Raji (cell line): Measurements from ENCODE around the gene CFAP77.

ENCODE experiments used
- POLR2A ChIP-seq: IDR thresholded peaks from 2 replicates; pipeline ENCODE4 v1.6.1; 2011; ENCODE audit warnings: low read depth, low read length, control low read depth; ENCODE audit not compliant: insufficient read depth

The CFAP77 gene

DNA sequence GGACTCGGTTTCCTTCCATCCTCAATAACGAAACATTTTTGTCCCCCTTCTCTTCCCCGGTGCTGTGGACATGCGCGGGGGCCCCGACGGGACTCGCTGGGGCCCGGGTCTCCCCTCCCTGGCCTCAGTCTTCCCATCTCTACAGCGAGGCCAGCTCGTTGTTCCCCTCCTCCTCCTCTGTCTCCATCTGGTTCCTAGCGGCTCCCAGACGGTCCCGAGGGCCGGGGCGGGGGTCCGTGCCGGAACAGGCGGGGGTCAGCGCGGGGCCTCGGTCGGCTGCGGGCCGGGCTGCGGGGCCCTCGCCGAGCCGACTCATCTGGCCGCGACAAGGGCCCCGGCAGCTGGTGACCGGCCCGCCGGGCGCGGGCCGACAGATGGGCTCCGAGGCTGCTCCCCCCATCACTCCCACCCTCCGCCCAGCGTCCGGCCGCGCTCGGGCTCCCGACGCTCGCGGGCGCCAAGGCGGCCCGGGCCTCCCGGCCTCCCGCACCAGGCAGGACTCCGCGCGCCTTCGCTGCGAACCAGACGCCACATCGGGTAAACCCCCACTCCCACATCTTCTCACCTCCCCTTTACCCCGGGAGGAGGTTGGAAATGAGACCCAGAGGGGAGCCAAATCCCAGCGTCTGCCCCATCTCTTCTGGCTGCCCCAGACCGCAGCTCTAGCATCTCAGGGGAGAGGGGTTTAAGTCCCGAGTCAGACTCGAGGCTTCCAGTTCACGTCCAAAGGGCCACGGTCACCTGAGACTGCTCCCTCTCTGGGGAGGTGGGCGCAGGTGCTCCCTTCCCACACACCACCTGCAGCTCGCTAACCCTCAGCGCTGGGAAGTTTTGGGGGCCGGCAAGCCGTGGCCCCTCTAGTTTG, 180.5 kb downstream of the CFAP77 start:
- TF ChIP-seq POLR2A, result no peak

DNA sequence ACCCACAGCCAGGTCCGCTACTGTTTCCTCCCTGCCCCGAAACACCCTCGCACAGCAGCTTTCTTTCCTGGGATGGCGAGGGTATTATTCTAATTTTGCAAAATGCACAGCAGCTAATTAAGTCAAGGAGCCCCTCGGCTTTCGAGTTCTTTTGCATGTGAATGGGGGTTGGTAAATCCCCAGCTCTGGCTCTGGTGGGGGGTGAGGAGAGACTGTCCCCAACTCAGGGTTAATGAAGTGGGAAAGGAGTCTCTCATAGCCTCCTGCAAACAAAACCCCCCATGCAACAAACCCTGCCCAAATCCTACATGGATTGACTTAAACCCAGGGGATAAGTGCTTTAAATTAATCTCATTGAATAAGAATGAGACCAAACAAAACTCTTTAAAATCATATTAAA, 181.2 kb downstream of the CFAP77 start:
- TF ChIP-seq POLR2A, result no peak

DNA sequence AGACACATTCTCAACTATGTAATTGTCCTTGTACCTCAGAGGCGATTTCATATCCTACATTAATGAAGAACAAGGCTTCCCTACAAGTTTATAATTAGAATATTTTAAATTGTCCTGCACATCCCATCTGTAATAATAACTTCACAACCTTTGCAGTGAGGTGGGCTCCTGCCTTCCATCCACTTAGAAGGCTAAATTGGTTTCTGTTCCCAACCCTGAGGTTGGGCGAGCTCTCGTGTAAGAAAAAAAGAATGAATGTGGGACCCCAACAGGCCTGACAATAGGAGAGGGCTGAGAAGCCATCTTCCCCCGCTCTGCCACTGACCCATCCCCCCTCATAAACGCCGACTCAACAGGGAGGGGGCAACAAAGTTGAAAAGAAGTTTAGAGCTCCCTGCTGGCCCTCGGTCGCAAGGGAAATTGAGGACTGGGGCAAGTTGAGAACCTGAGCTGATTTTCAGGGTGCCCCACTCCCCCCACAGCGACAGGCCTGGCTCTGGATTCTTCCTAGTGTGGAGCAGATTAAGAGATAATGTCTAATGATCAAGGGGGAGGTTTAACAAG, 181.8 kb downstream of the CFAP77 start:
- TF ChIP-seq POLR2A, result no peak

DNA sequence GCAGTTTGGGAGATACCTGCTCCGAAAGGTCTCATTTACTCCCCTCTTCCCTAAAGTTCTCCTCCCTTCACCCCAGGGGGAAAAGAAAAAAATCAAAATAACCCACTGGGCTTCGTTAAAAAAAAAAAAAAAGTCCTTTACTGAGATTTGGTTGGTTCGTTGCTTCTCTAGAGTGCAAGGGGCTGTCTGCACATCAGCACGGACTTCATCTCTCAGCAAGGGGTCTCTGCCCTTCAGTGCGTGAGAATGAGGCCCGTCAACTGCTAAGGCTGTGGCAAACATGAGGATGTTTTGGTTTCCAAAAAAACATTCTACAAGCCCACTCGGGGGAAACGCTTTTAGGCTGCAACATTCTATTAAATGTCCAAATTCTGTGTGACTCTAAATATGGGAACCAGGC, 182.4 kb downstream of the CFAP77 start:
- no peak for TF ChIP-seq POLR2A

DNA sequence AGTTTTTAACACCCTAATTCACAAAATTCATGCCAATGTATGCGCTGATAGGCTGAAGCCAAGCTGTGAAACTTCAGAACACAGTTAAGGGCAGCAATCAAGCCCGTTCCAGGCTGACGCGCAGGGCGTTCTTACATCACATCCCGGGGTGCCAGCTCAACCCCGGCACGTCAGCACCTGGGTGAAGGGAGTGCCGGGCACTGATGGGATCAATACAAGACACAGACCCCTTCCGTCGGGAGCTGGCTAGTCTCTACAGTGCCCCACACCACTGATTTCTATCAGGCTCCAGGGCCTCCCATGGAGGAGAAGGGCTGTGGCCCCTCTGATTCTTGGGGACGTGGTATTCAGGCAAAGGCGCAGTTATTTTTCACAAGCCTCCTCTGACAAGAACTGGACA, 184.4 kb downstream of the CFAP77 start:
- no peak for TF ChIP-seq POLR2A

DNA sequence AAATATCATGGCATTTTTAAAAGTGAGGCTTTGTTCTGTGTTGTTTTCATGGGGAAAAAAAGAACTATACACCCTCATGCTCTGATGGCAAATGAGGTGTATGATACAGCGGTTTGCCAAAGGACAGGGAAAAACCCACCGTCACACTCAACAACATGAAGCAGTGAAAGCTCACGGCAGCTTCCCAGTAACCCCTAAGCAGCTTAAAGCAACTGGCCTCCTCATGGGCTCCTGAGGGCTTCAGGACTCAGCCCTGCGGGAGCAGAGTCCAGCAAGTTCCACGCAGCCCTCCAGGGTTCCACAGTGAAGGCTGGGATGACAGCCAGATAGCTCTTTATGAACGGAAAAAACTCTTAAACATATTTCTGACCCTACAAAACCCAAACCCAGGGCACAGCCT, 185.3 kb downstream of the CFAP77 start:
- no peak for TF ChIP-seq POLR2A

DNA sequence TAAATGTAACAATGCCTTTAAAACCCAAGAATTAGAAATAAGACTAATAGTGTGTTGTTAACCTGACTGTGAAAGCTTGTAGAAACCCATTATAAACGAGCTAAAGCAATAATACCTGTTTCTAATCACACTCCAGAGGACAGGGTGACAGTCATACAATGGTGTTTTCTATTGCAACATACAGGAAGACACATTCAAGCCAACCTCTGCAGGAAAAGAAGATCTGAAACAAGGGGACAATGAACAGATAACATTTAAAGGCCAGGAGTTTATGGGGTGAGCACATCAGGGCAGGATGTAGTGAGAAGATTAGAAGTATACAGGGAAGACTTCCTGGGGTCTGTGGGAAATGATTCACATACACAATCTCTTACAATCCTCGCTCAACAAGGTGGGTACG, 186.2 kb downstream of the CFAP77 start:
- no peak for TF ChIP-seq POLR2A

DNA sequence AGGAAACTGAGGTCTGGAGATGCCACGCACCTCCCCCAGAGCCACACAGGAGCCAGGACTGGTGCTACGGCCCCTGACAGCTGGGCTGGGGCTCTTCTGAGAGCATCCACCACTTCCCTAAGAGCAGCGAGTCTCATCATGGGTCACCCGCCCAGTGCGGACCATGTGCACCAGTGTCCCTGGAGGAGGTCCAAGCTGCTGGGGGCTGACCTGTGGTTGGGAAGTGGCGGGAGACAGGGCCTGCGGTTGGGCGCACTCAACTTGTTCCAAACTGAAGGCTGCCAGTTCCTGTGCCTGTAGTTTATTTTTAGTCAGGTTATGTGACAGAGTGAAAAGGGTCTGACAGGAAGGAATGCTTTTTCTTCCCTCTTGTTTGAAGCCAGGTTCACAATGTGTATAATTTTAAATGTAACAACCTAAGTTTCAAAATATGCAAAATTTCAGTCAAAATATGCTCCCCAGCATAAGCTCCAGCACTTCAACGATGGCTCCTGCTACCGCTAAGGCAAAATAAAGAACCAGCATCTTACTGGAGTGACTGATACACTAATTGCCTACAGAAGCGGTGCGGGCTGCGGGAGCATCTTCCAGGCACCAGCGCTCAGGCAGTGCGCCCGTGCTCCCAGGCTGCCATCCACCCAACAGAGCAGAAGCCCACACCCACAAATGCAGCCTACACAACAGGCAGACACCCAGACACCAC, 187.2 kb downstream of the CFAP77 start:
- no peak for TF ChIP-seq POLR2A

DNA sequence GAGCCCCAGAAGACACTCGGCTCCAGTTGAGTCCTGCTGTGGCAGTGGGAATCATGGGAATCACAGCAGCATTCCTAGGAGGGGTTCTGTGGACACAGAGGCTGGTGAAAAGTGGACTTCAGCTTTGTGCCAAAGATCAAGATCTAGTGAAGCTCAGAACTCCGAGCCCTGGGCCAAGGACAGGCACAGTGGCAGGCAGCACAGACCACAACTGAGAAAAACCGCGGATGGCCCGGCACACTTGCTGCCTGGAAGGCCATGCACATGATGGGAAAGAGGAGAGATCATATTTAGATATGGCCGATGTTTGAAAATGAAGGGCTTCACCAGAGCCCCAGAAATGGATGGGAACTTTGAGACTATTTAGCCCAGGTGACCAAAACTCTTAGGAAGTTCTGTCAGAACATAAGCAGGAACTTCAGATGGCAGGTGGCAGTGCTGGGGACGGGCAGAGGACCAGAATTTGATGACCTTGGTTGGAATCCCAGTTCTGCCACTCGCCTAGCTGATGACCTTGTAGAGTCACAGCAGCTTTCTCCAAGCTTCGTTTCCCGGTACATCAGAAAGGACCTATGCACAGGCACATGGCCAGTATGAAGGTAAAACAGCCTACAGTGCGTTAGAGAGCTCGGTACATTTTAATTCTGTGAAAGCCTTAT, 190.4 kb downstream of the CFAP77 start:
- no peak for TF ChIP-seq POLR2A

DNA sequence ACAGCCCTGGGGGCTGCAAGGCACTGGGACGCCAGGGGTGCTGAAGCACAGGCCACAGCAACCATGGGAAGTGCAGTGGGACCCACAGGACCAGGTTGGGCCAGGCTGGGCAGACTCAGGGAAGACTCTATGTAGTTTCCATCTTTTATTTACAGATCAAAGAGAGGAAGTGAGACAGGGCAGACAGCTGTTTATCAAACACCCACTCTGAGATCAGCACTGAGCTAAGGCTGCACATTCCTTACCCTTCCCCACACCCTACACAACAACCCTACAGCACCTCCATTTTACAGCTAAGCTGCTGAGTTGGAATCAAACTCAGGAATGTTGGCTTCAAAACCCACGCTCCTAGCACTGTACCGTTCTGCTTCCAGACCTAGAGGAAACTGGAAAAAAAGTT, 192.2 kb downstream of the CFAP77 start:
- no peak for TF ChIP-seq POLR2A

DNA sequence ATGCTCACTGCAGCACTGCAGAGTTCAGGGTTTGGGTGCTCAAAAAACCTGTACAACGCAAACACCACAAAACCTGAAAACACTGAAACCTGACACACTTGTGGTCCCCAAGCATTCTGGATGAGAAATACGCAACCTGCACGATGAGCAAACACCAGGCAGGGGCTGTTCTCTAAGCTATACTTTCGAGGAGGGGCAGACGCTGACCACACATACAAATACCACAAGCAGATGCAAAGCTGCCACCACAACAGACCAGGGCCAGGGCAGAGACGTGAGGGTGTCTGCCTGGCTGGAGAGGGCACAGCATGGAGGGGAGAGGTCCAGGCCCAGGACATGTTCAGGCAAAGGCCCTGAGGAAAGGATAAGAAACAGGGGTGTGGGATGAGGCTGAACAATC, 195.4 kb downstream of the CFAP77 start:
- TF ChIP-seq POLR2A, result no peak

DNA sequence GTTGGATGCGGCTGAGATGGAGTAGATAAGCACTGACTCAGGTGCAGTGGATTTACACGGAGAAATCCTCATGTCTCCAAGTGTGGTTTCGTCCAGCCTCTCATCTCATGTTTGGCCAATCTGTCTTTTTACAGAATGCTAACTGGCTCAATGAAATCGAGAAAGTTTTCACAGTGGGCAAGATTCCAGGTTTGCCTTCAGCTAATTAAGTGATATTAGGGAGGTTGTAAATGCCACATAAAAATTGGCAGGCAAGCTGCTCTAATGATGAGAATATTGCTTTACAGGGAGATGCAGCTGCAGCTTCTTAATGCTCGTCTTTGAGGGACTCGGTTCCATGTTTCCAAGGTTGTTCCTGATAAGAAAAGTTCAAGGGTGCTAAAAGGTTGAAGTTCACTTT, 196.1 kb downstream of the CFAP77 start:
- TF ChIP-seq POLR2A, result no peak

DNA sequence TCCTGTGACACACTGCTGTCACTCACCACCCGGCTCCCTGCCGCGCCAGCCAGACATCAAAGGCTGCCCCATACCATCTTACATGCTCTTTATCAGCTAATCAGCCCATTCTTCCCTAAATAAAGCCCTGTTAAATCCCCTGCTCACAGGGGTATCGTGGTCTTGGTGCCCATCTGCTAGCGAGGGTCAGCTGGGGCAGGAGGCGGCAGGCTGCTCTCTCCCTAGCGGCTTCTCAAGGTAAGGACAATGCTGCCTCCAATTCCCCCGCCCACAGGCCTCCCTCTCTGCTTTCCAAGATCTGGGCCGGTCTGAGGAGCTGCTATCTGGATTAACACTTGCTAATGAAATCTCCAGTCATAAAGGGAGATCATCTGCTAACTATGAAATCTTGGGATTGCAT, 199.2 kb downstream of the CFAP77 start:
- no peak for TF ChIP-seq POLR2A

DNA sequence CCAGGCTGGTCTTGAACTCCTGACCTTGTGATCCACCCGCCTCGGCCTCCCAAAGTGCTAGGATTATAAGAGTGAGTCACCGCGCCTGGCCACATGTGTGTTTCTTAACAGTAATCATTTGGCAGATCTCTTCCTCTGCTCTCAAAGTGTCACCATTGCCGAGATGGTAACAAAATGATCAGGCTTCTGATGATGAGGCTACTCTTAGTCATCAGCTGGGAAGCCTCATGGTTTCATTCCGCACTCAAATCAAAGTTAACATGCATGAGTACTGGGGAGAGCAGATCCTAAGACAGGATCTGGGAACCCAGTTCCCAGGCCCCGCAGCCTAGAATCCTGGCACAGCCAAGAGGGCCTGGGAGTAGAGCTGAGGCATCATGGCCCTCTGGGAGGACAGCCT, 199.8 kb downstream of the CFAP77 start:
- no peak for TF ChIP-seq POLR2A

DNA sequence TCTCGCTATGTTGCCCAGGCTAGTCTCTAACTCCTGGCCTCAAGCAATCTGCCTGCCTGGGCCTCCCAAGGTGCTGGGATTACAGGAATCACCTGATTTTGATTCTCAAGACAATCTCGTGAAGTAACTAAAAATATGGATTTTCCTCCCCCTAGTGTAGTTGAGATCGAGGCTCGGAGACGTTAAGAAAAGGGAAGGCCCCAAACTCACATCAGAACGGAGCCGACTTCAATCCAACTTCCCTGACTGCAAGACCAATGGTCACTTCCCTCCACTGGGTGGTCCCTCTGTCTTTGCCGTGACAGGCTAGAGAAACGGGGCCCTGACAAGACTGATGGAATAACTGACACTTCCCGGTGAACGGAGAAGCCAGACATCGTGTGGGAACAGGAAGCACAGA, 200.7 kb downstream of the CFAP77 start:
- TF ChIP-seq POLR2A, result no peak

DNA sequence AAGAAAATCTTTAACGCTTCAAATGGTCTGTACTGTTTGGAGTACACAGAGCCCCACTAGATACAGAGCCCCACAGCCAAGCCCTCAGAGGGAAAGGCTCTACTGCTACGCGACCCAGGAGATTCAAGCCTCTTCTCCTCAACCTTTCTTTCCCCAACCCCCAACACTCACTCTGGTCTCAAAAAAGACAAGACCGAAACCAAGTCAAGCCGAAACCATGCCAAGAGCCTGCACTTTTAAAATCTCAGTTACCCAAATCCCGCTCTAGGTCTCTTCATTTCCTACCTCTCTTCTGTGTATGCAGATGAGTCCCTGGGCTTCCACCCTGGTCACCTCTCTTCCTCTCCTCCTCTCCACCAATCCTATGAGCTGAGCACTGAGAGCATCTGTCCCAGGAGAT, 204.3 kb downstream of the CFAP77 start:
- no peak for TF ChIP-seq POLR2A
